Calu3 (cell line): ENCODE data around the gene RACK1. TPM values are rescaled to one million over a fixed set of nuclear protein-coding genes. Genes with fewer than 3 reads are reported as not detected.
A peak's percentile ranks its signal among the peaks of the same experiment; 100 is the strongest.

Experiments used
- BruUV-seq: library from RNA; stranded (reverse); fragments of 400-500 nt; replicated peaks from 2 replicates; lab custom pipeline; 2021; lab: Mats Ljungman, UMichigan
- CTCF ChIA-PET: fragments of 300-600 bp; sonication (Branson Sonifier 250); formaldehyde crosslinking; loops from one replicate; lab custom pipeline; 2022; ENCODE audit warnings: antibody characterized with exemption; lab: Charles Lee
- DNase-seq: peaks from one replicate; pipeline ENCODE4 v3.0.0; 2022
- H3K27ac Mint-ChIP-seq: one replicate; pipeline ENCODE4 v1.8.0; 2022; ENCODE audit warnings: mixed read lengths; ENCODE audit not compliant: unreplicated experiment
- H3K27me3 Mint-ChIP-seq: one replicate; pipeline ENCODE4 v1.8.0; 2022; ENCODE audit warnings: mixed read lengths; ENCODE audit not compliant: unreplicated experiment
- H3K36me3 Mint-ChIP-seq: one replicate; pipeline ENCODE4 v1.8.0; 2022; ENCODE audit warnings: mild to moderate bottlenecking, moderate library complexity, mixed read lengths; ENCODE audit not compliant: insufficient read depth, unreplicated experiment
- H3K4me1 Mint-ChIP-seq: one replicate; pipeline ENCODE4 v1.8.0; 2022; ENCODE audit warnings: mild to moderate bottlenecking, low read depth, mixed read lengths; ENCODE audit not compliant: unreplicated experiment
- H3K4me3 Mint-ChIP-seq: one replicate; pipeline ENCODE4 v1.8.0; 2022; ENCODE audit warnings: mild to moderate bottlenecking, low read depth, moderate library complexity, mixed read lengths; ENCODE audit not compliant: unreplicated experiment
- H3K9me3 Mint-ChIP-seq: one replicate; pipeline ENCODE4 v1.8.0; 2022; ENCODE audit warnings: low read depth, mixed read lengths; ENCODE audit not compliant: unreplicated experiment
- intact Hi-C: fragments of 100-400 bp; cut with micrococcal nuclease; formaldehyde crosslinking; loops from one replicate; pipeline ENCODE4 v1.10.0; 2022; ENCODE audit not compliant: unreplicated experiment
- total RNA-seq: library from RNA; stranded (reverse); gene quantifications from 2 replicates; pipeline ENCODE4 v1.2.3, GENCODE V29; 2022
- TF ChIP-seq, protein P1 (sequence below): fragments of 200-600 bp; IDR thresholded peaks from one replicate; pipeline ENCODE4 v1.8.0; 2022; ENCODE audit warnings: antibody characterized with exemption; ENCODE audit not compliant: unreplicated experiment

The RACK1 gene
- total RNA-seq, 1 experiment from 2014 or later, result 1,946 TPM

DNA sequence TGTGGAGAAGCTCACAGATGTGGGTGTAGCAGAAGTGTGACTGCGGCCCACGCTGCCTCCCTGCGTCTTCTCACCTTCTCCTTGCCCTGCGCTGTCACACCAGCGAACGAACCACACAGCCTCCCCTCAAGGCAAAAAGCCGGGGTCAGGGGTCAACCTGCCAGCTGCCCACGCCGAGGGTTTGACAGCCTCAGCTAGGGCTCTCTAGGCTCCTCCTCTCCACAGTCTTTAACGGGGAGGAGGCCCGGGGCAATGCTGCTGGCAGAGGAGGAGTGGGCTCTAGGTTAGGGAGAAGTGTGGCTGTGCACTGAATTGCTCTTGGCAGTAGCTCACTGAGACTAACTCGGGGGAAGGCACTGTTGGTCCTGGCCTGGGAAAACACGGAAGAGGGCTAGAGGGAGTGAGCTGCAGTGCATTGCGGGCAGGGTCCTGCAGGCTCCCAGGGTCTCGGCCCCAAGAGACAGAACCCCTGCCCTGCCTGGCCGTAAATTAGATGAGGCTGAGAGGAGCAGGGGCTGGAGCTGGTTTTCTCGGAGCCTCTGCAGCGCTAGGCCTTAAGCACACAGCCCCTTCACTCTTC is 21.5 kb upstream of the RACK1 start:
- intact Hi-C loops, result no loop called here
- TF ChIP-seq, protein P1, sequence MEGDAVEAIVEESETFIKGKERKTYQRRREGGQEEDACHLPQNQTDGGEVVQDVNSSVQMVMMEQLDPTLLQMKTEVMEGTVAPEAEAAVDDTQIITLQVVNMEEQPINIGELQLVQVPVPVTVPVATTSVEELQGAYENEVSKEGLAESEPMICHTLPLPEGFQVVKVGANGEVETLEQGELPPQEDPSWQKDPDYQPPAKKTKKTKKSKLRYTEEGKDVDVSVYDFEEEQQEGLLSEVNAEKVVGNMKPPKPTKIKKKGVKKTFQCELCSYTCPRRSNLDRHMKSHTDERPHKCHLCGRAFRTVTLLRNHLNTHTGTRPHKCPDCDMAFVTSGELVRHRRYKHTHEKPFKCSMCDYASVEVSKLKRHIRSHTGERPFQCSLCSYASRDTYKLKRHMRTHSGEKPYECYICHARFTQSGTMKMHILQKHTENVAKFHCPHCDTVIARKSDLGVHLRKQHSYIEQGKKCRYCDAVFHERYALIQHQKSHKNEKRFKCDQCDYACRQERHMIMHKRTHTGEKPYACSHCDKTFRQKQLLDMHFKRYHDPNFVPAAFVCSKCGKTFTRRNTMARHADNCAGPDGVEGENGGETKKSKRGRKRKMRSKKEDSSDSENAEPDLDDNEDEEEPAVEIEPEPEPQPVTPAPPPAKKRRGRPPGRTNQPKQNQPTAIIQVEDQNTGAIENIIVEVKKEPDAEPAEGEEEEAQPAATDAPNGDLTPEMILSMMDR, result no peak
- H3K4me1 Mint-ChIP-seq, result peaks cover 19% of the 10 kb centered on the region
- H3K36me3 Mint-ChIP-seq, result peaks cover 32% of the 10 kb centered on the region
- H3K4me3 Mint-ChIP-seq, result no peak overlapping the region
- CTCF ChIA-PET, result interaction anchor here (0.6 kb wide), 1 partner anchor 123 kb away, joined by 5 read pairs; no protein-coding TSS in a partner anchor
- no peak for DNase-seq
- no peak overlapping the region for H3K27ac Mint-ChIP-seq
- H3K9me3 Mint-ChIP-seq, result no peaks in the 10 kb centered on the region
- H3K27me3 Mint-ChIP-seq, result no peaks in the 10 kb centered on the region
- BruUV-seq, result no TSS peak

DNA sequence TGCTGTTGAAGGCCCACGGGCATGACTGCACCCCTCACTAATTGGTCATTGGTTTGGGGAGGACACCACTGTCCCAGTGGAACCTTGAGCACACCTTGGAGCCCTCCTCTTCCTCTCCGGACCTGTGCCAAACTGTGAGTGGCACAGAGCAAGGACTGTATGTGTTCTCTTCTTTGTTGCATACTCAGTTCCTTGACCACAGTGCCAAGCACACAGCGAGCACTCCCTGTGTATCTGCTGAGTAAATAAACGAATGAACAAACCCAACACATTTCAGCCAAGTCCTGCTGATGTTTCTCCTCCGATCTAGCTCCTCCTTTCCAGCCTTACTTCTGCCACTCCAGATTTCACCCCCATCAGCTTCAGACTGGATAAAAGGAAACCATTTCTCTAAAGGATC is 19.9 kb upstream of the RACK1 start:
- intact Hi-C loops, result loop anchor here (5.0 kb wide), 1 partner anchor 81 kb away; no protein-coding TSS in a partner anchor
- CTCF ChIA-PET, result no interaction called here

DNA sequence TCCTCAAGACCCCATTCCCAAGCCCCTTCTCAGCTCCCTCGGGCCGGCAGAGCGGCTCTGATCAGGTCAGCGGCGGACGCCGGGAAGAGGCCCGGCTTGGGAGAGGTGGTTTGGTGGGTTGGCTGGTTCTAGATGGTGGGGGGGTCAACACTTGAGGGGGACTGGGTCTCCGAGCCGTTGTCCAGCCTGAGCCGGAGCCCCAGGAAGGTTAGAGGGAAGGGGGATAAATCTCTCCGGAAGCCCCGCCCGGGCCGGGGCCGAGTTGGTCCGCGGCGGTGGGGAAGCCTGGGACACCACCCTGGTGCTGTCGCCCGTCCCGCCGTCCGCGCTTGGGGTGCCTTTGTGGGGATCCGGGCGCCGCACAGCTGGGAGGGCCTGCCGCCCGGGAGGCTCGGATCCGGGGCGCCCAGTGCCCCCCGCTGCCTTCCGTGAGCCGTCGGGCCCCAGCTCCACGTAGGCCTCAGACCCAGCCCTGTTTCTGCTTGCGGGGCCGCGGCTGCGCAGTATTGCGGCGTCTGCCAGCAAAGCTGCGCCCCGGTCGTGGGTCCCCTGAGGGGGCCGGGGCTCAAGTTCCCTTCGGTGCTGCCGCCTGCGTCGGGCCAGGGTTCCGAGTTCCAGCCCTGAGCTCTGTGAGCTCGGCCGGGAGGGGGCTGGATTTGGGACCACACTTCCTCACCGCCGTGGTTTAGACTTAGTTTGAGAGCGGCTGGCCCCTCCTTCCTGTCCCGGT is 17.8 kb upstream of the RACK1 start:
- intact Hi-C loops, result loop anchor here (5.0 kb wide), 1 partner anchor 79 kb away; no protein-coding TSS in a partner anchor
- Mint-ChIP-seq H3K36me3 (peaks cover 43% of the 10 kb centered on the region), H3K9me3 (no peaks in the 10 kb centered on the region), H3K27ac (peak overlapping the region; percentile 81), H3K4me1 (peaks cover 27% of the 10 kb centered on the region), H3K27me3 (no peaks in the 10 kb centered on the region), H3K4me3 (peak overlapping the region; percentile 89)
- peak; percentile 72 for DNase-seq
- BruUV-seq, result no TSS peak
- CTCF ChIA-PET, result interaction anchor here (0.7 to 1.2 kb wide), 5 partner anchors 13 to 795 kb away, joined by 4 to 9 read pairs (median 4); no protein-coding TSS in a partner anchor
- TF ChIP-seq, protein P1, result no peak

More for the DNA sequence above, 19.9 kb upstream of the RACK1 start:
- no TSS peak for BruUV-seq
- no peak for DNase-seq
- H3K27me3 Mint-ChIP-seq, result no peaks in the 10 kb centered on the region
- peaks cover 43% of the 10 kb centered on the region for H3K36me3 Mint-ChIP-seq
- no peak overlapping the region for H3K27ac Mint-ChIP-seq
- peaks cover 35% of the 10 kb centered on the region for H3K4me1 Mint-ChIP-seq
- TF ChIP-seq, protein P1, result no peak
- H3K9me3 Mint-ChIP-seq, result no peaks in the 10 kb centered on the region
- no peak overlapping the region for H3K4me3 Mint-ChIP-seq

DNA sequence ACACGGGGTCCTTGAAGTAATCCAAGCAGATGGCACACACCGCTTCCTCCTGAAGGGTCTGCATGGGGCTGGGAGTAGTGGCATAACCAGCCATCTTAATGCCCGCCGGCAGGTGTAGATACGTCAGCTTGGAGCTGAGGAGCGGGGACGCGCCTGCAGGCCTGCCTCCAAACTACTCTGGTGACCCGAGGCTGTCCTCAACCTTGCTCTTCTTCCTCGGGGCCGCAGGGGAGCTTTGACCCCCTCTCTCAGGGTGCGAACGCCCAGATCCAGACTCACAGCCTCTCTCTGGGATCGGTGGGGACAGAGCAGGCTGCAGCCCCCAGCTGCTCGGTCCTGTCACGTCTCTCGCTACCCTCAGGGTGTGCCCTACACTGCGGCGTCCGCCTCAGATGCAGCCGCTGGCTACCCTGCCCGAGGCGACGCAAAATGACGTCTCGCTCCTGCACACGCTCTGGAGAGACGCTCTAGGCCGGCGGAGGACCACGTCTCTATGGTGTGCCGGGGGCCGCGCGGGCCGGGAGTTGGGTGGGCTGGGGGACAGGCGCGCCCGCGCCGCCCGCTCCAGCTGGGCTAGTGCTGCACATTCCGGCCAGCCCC is 17.1 kb upstream of the RACK1 start, which contains the start of gene TRIM52:
TRIM52 (minus strand) TSS at position 424 of the 600 bp plus-strand sequence; CDS start at position 94, 330 bp downstream.
- DNase-seq, result peak; percentile 91
- CTCF ChIA-PET, result interaction anchor here (0.7 to 1.0 kb wide), 3 partner anchors 13 to 794 kb away, joined by 3 to 9 read pairs (median 4); no protein-coding TSS in a partner anchor
- intact Hi-C loops, result loop anchor here (5.0 kb wide), 1 partner anchor 79 kb away; no protein-coding TSS in a partner anchor
- H3K9me3 Mint-ChIP-seq, result no peaks in the 10 kb centered on the region
- peaks cover 48% of the 10 kb centered on the region for H3K36me3 Mint-ChIP-seq
- peak within 1 kb of the TSS; percentile 81 for H3K27ac Mint-ChIP-seq
- H3K4me1 Mint-ChIP-seq, result peaks cover 28% of the 10 kb centered on the region
- TF ChIP-seq, protein P1, result no peak
- no peaks in the 10 kb centered on the region for H3K27me3 Mint-ChIP-seq
- peak within 1 kb of the TSS; percentile 89 for H3K4me3 Mint-ChIP-seq
- BruUV-seq, result no TSS peak
